Stimulated activated naive CD4-positive, alpha-beta T cell (primary cell): ENCODE data around the gene LONP2.

Source experiments
- DNase-seq, 6 experiments: peaks; one replicate each; lab custom pipeline; 2025; lab: John Stamatoyannopoulos, UW

Gene LONP2, protein sequence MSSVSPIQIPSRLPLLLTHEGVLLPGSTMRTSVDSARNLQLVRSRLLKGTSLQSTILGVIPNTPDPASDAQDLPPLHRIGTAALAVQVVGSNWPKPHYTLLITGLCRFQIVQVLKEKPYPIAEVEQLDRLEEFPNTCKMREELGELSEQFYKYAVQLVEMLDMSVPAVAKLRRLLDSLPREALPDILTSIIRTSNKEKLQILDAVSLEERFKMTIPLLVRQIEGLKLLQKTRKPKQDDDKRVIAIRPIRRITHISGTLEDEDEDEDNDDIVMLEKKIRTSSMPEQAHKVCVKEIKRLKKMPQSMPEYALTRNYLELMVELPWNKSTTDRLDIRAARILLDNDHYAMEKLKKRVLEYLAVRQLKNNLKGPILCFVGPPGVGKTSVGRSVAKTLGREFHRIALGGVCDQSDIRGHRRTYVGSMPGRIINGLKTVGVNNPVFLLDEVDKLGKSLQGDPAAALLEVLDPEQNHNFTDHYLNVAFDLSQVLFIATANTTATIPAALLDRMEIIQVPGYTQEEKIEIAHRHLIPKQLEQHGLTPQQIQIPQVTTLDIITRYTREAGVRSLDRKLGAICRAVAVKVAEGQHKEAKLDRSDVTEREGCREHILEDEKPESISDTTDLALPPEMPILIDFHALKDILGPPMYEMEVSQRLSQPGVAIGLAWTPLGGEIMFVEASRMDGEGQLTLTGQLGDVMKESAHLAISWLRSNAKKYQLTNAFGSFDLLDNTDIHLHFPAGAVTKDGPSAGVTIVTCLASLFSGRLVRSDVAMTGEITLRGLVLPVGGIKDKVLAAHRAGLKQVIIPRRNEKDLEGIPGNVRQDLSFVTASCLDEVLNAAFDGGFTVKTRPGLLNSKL

DNA sequence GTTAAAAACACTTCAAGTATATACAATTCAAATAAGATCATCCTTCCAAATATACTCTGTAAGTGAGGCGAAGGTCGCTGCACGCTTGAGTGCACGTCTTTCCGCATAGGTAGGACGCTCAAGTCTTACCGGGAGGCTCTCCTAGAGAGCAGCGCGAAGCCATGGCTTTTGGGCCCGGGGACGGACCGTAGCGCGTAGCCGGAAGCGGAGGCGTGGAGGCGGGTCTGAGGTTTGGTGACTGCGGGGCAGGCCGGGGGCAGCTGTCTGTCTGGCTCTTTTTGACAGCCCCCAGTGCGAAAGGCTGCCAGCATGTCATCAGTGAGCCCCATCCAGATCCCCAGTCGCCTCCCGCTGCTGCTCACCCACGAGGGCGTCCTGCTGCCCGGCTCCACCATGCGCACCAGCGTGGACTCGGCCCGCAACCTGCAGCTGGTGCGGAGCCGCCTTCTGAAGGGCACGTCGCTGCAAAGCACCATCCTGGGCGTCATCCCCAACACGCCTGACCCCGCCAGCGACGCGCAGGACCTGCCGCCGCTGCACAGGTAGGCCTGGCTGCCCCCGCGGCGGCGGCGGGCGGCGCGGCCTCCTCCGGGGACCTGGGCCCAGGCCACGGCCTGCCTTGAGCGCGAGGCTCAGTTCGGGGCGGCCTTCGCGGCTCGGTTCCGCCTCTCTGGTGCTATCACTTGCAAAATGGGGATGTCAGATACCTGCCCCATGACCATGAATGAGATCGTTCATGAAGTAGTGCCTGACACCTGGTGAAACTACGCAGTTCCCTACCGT lies at the start of gene LONP2:
Gene LONP2, plus strand, starts transcription at position 221 of the 783 bp plus-strand sequence. Its CDS starts 89 bp downstream, at position 310.
- peak; percentile 79 to 92 (median 88) for DNase-seq

DNA sequence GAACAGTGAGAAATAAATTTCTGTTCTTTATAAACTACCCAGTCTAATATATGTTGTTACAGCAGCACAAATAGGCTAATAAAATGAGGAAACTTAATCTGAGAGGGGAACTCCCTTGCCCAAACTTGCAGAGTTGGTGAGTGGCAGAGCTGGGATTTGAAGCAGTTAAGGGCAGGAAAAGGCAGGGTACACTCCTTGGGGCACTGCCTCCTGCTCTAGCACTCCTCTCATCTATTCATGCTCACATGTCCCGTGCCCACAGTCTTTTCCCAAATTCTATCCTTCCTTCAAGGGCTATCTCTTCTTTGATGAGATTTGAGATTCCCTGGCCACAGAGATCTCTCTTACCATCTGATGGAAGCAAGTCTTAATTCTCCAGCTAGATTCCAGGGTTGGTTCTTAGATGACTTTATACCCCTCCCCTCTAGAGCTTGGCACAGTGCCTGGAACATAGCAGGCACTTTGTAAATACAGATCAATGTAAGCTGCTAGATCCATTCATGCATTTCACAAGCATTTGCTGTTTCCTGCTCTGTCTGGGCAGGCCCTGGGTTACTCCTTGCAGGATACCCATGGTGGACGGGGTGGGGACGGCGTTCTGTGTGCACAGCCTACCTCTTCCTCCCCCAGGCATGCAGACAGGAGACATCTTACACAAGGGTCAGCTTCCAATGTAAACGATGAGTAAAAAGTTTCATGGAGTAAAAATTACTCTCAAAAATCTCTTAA lies 49.1 kb upstream of the LONP2 start:
- no peak for DNase-seq

- DNase-seq, result no peak
These were observed 46.8 kb upstream of the LONP2 start for GRCh38 chr16:48197294-48197693.

DNA sequence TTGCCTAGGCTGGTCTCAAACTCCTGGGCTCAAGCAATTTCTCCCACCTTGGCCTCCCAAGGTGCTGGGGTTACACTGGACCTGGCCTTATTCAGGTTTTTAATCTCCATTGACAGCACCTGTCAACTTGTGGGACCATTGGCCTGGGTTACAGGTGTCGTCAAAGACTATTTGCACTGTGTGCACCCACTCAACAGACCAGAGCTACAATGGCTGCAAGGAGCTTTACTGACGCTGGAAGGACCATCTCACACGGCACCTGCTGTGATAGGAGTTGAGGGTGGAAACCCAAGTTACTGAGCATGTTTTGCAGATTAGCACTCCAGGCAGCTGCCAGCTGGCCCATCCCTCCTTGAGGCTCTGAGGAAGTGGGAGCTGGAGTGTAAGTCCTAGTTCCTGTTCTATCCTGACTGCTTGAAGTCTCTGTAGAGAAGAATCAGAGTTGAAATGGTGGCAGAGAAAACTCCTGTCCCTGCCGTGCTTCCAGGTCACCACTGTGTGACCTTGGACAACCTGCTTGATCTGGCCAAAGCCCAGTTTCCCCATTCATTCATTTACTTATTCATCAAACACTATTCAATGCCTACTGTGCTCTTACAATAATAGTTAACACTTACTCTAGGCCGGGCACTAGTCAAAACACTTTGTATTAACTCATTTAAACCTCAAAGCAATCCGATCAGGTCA lies 42.4 kb upstream of the LONP2 start:
- DNase-seq, result no peak

GRCh38 chr16:48203974-48204824 lies 39.9 kb upstream of the LONP2 start:
- DNase-seq, result no peak

GRCh38 chr16:48204825-48205151 lies 39.3 kb upstream of the LONP2 start:
- DNase-seq, result no peak

GRCh38 chr16:48206594-48207242 lies 37.4 kb upstream of the LONP2 start:
- no peak for DNase-seq

DNA sequence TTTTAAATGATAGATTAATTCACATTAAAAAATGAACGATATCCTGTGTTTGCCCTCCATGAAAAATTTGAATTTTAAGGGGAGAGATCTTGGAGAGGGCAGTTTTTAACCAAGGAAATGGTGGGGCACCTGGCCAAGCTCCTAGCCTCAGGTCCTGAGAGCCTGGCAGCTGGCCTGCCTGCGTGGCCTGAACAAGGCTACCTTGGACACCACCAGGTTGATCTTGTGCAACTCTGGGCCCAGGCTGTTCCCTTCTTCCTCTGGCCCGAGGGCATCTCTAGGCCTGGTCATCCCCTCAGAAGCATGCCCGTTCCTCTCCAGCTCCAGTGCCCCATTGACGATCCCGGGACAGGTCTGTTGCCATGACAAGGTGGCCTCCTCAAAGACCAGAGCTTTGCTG lies 33.4 kb upstream of the LONP2 start:
- DNase-seq, result no peak

GRCh38 chr16:48212033-48212432 lies 32.1 kb upstream of the LONP2 start:
- no peak for DNase-seq

DNA sequence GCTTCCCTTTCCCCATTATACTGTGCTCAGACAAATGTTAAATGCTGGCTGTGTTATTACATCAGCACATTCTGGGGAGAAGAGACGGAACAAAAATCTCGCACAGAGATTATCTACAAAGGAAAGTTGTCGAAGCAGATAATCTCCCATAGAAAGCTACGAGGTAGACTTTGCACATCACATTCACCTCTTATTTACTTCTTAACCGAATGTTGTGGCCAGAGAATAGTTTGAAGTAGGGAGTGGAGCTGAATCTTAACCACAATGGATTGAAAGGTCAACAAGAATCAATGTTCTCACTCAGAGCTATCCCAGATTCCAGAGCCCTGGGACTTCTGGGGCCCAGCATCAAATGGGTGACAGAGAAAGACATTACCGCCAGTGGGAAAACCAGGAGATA lies 28.4 kb upstream of the LONP2 start:
- DNase-seq, result no peak

DNA sequence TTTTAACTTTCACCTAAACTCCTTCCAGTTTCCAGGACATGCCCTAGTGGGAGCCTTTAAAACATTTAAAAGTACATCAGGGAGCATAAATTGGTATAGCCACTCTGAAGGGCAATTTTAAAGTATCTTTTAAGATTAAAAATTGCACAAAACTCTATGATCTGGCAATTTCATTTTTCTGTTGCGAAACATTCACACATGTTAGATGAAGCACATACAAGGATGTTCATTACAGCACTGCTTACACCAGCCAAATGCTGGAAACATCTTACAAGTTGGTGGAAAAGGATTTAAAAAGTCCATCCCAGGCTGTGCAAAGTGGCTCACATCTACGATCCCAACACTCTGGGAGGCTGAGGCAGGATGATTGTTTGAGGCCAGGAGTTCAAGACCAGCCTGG lies 26.4 kb upstream of the LONP2 start:
- no peak for DNase-seq

DNA sequence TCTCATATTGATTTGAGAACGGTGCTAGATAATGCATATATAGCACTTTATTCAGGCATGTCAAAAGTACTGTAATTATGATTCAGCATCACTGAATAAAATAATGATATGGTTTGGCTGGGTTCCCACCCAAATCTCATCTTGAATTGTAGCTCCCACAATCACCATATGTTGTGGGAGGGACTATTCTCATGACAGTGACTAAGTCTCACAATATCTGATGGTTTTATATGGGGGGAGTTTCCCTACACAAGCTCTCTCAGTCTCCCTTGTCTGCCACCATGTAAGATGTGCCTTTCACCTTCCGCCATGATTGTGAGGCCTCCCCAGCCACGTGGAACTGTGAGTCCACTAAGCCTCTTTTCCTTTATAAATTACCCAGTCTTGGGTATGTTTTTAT lies 25.6 kb upstream of the LONP2 start:
- no peak for DNase-seq

- no peak for DNase-seq
These were observed 23.2 kb upstream of the LONP2 start for GRCh38 chr16:48220891-48221290.

- no peak for DNase-seq
These were observed 20.6 kb upstream of the LONP2 start for GRCh38 chr16:48223490-48223889.

DNA sequence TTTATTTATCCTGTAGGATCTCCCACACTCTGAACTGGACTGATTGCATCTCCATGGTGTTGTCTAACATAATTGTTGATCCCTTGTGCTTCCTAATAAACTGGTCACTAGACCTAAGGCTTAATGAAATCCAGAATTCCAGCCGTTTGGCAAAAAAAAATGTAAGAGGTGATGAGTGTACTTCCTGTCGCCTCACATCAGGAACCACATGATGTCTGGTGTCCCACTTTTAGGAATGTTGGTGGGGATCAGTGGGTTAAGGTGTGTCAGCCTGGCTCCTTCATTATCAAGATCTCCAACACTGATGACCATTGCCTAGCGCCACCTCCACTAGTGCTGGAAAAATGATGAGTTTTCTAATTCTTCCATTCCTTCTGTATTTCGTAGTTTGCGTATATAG lies 18.6 kb upstream of the LONP2 start:
- DNase-seq, result no peak

- peak in 2 of 6 experiments; percentile 1 to 22 for DNase-seq
These were observed 12.2 kb upstream of the LONP2 start for GRCh38 chr16:48231727-48232492.

- no peak for DNase-seq
These were observed 11.5 kb upstream of the LONP2 start for GRCh38 chr16:48232493-48233040.

DNA sequence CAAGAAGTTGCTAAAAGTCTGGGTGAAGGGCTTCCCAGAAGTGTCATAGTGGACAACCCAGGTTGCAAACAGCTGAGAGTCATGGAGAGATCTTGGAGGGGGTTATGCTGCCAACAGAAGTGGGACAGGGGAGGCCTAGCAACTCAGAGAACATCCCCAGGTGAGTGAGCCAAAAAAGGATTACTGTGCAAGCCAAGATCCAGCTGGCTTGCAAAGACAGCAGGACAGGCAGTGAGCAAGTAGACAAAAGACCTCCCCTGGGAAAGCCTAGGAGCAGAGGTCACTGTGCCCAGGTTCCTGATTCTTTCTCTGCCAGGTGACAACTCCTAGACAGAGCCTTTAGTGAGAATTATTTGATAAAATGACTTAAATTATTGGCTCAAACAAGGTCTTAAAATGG lies 9.5 kb upstream of the LONP2 start:
- no peak for DNase-seq
